ENCODE results near the gene ZC3H18. TPM values are rescaled to one million over a fixed set of nuclear protein-coding genes. Genes with fewer than 3 reads are reported as not detected.

Gene ZC3H18
- polyA plus RNA-seq, 1 donor from 2014 or later: 12.8 TPM

- Histone ChIP-seq H3F3A (ENCODE audit: insufficient read depth, low read length, poor library complexity, severe bottlenecking) (no peaks in the 10 kb centered on the region), H3K9me2 (ENCODE audit: insufficient read depth, low read length) (no peaks in the 10 kb centered on the region), H2AFZ (ENCODE audit: low read depth, low read length) (no peak overlapping the region), H3K9me3 (ENCODE audit: low read length) (no peaks in the 10 kb centered on the region), H3K27me3 (ENCODE audit: insufficient read depth, low read depth, low read length) (no peaks in the 10 kb centered on the region), H3K4me2 (ENCODE audit: low read length) (no peak overlapping the region), H3K4me3 (ENCODE audit: low read length) (no peak overlapping the region), H3K27ac (ENCODE audit: low read length) (no peak overlapping the region), H3K79me2 (replicated peaks; ENCODE audit: insufficient read depth, low read length) (peaks cover 14% of the 10 kb centered on the region), H3K9ac (ENCODE audit: low read length) (no peak overlapping the region), H3K36me3 (ENCODE audit: insufficient read depth, low read length) (no peaks in the 10 kb centered on the region), H4K20me1 (ENCODE audit: insufficient read depth) (no peaks in the 10 kb centered on the region)
- no peak for TF ChIP-seq TAF1 (IDR thresholded peaks at IDR 0.05; ENCODE audit: low read depth)
- no peak for TF ChIP-seq POLR2AphosphoS5 (IDR thresholded peaks at IDR 0.05)
- no peak for TF ChIP-seq SMC3 (conservative IDR thresholded peaks at IDR 0.05; ENCODE audit: poor library complexity)
- TF ChIP-seq EZH2 (IDR thresholded peaks at IDR 0.05; ENCODE audit: borderline replicate concordance, insufficient read depth, low read length, poor library complexity, severe bottlenecking): no peak
- no peak for TF ChIP-seq RAD21 (conservative IDR thresholded peaks at IDR 0.05)
Observed at GRCh38 chr16:88584676-88585075, 14.5 kb downstream of the ZC3H18 start.

GRCh38 chr16:88585269-88585668 lies 15.1 kb downstream of the ZC3H18 start:
- H3K36me3 ChIP-seq (ENCODE audit: insufficient read depth, low read length): no peaks in the 10 kb centered on the region
- H4K20me1 ChIP-seq (ENCODE audit: insufficient read depth): no peaks in the 10 kb centered on the region
- H3K9me2 ChIP-seq (ENCODE audit: insufficient read depth, low read length): no peaks in the 10 kb centered on the region
- peaks cover 14% of the 10 kb centered on the region for H3K79me2 ChIP-seq (replicated peaks; ENCODE audit: insufficient read depth, low read length)
- no peaks in the 10 kb centered on the region for H3K27me3 ChIP-seq (ENCODE audit: insufficient read depth, low read depth, low read length)
- H3K4me2 ChIP-seq (ENCODE audit: low read length): no peak overlapping the region
- H3K9me3 ChIP-seq (ENCODE audit: low read length): no peaks in the 10 kb centered on the region
- no peak overlapping the region for H3K4me3 ChIP-seq (ENCODE audit: low read length)
- H3K9ac ChIP-seq (ENCODE audit: low read length): no peak overlapping the region
- H2AFZ ChIP-seq (ENCODE audit: low read depth, low read length): no peak overlapping the region
- H3F3A ChIP-seq (ENCODE audit: insufficient read depth, low read length, poor library complexity, severe bottlenecking): no peaks in the 10 kb centered on the region
- no peak for TF ChIP-seq EP300 (conservative IDR thresholded peaks at IDR 0.05; ENCODE audit: poor library complexity, severe bottlenecking)
- TF ChIP-seq CTCF (IDR thresholded peaks at IDR 0.05; ENCODE audit: poor library complexity, severe bottlenecking): no peak
- no peak for TF ChIP-seq EZH2 (IDR thresholded peaks at IDR 0.05; ENCODE audit: borderline replicate concordance, insufficient read depth, low read length, poor library complexity, severe bottlenecking)
- TF ChIP-seq SMC3 (conservative IDR thresholded peaks at IDR 0.05; ENCODE audit: poor library complexity): no peak
- TF ChIP-seq MXI1 (conservative IDR thresholded peaks at IDR 0.05; ENCODE audit: poor library complexity, severe bottlenecking): no peak
- no peak for TF ChIP-seq RAD21 (conservative IDR thresholded peaks at IDR 0.05)
- no peak for TF ChIP-seq TAF1 (IDR thresholded peaks at IDR 0.05; ENCODE audit: low read depth)
- no peak for TF ChIP-seq REST (IDR thresholded peaks at IDR 0.05; ENCODE audit: borderline replicate concordance)
- no peak for TF ChIP-seq POLR2AphosphoS5 (IDR thresholded peaks at IDR 0.05)
- H3K27ac ChIP-seq (ENCODE audit: low read length): no peak overlapping the region
